Liver (tissue), 9 donors: Measurements from ENCODE around the gene TLE3. TPM values are rescaled to one million over a fixed set of nuclear protein-coding genes. Genes with fewer than 3 reads are reported as not detected.

Source experiments
- DNase-seq: peaks from one replicate; pipeline ENCODE4 v3.0.0-alpha.2; 2017; ENCODE audit warnings: low spot score
- H3K27ac ChIP-seq, 2 donors: one replicate each; pipeline ENCODE4 v1.7.0; 2013; ENCODE audit warnings: inconsistent platforms in 2 of 2, low read length in 2 of 2, control low read depth in 1 of 2, low read depth in 1 of 2, mild to moderate bottlenecking in 1 of 2
- H3K27me3 ChIP-seq, 4 donors: one replicate each; pipeline versions ENCODE4 v1.6.1 to v1.7.0; 2013; ENCODE audit warnings: low read length in 3 of 4, inconsistent platforms in 1 of 4, mild to moderate bottlenecking in 1 of 4, moderate library complexity in 1 of 4; ENCODE audit not compliant: control insufficient read depth in 4 of 4, insufficient read depth in 4 of 4
- H3K36me3 ChIP-seq, 4 donors: one replicate each; pipeline versions ENCODE4 v1.6.1 to v1.7.0; 2013; ENCODE audit warnings: low read length in 3 of 4, mild to moderate bottlenecking in 3 of 4, low read depth in 1 of 4, moderate library complexity in 1 of 4; ENCODE audit not compliant: control insufficient read depth in 4 of 4, insufficient read depth in 3 of 4
- H3K4me1 ChIP-seq, 4 donors: one replicate each; pipeline versions ENCODE4 v1.6.1 to v1.7.0; 2013; ENCODE audit warnings: low read length in 3 of 4, mild to moderate bottlenecking in 3 of 4, moderate library complexity in 1 of 4; ENCODE audit not compliant: control insufficient read depth in 4 of 4, insufficient read depth in 4 of 4
- H3K4me3 ChIP-seq, 3 donors: one replicate each; pipeline versions ENCODE4 v1.6.1 to v1.7.0; 2013; ENCODE audit warnings: low read length in 3 of 3, control low read depth in 1 of 3, low read depth in 1 of 3, mild to moderate bottlenecking in 1 of 3
- H3K9ac ChIP-seq, 2 donors: one replicate each; pipeline ENCODE4 v1.7.0; 2013; ENCODE audit warnings: low read length in 2 of 2, mild to moderate bottlenecking in 2 of 2, moderate library complexity in 2 of 2, control low read depth in 1 of 2, low read depth in 1 of 2
- H3K9me3 ChIP-seq, 4 donors: one replicate each; pipeline versions ENCODE4 v1.6.1 to v1.7.0; 2013; ENCODE audit warnings: low read length in 3 of 4; ENCODE audit not compliant: control insufficient read depth in 4 of 4
- ATF3 ChIP-seq: IDR thresholded peaks from 2 replicates; pipeline ENCODE4 v1.6.1; 2016; ENCODE audit warnings: antibody characterized with exemption
- EGR1 ChIP-seq, 2 donors: IDR thresholded peaks; 2 replicates each; pipeline ENCODE4 v1.6.1; 2016 to 2018; ENCODE audit warnings: antibody characterized with exemption in 2 of 2, low read depth in 2 of 2
- FOXA1 ChIP-seq: IDR thresholded peaks from 2 replicates; pipeline ENCODE4 v1.6.1; 2016; ENCODE audit warnings: antibody characterized with exemption
- FOXA2 ChIP-seq: IDR thresholded peaks from 2 replicates; pipeline ENCODE4 v1.6.1; 2016; ENCODE audit warnings: antibody characterized with exemption
- GABPA ChIP-seq, 2 donors: IDR thresholded peaks in 1 of 2; conservative IDR thresholded peaks in 1 of 2; 2 replicates each; pipeline ENCODE4 v1.6.1; 2016; ENCODE audit warnings: antibody characterized with exemption in 2 of 2, mild to moderate bottlenecking in 1 of 2, moderate library complexity in 1 of 2
- HNF4A ChIP-seq, 2 donors: conservative IDR thresholded peaks; 2 replicates each; pipeline ENCODE4 v1.6.1; 2016; ENCODE audit warnings: antibody characterized with exemption in 2 of 2, mild to moderate bottlenecking in 2 of 2
- HNF4G ChIP-seq: IDR thresholded peaks from 2 replicates; pipeline ENCODE4 v1.6.1; 2016; ENCODE audit warnings: antibody characterized with exemption
- JUND ChIP-seq, 2 donors: IDR thresholded peaks; 2 replicates each; pipeline ENCODE4 v1.6.1; 2016; ENCODE audit warnings: antibody characterized with exemption in 2 of 2
- NR2F2 ChIP-seq: IDR thresholded peaks from 2 replicates; pipeline ENCODE4 v1.6.1; 2016; ENCODE audit warnings: antibody characterized with exemption
- RAD21 ChIP-seq, 2 donors: IDR thresholded peaks; 2 replicates each; pipeline ENCODE4 v1.6.1; 2016; ENCODE audit warnings: antibody characterized with exemption in 2 of 2, mild to moderate bottlenecking in 2 of 2
- REST ChIP-seq: IDR thresholded peaks from 2 replicates; pipeline ENCODE4 v1.6.1; 2016; ENCODE audit warnings: antibody characterized with exemption, mild to moderate bottlenecking
- RXRA ChIP-seq, 2 donors: IDR thresholded peaks; 2 replicates each; pipeline ENCODE4 v1.6.1; 2017 to 2018; ENCODE audit warnings: antibody characterized with exemption in 2 of 2, mild to moderate bottlenecking in 1 of 2
- SP1 ChIP-seq: IDR thresholded peaks from 2 replicates; pipeline ENCODE4 v1.6.1; 2018; ENCODE audit warnings: antibody characterized with exemption, mild to moderate bottlenecking
- TAF1 ChIP-seq: conservative IDR thresholded peaks from 2 replicates; pipeline ENCODE4 v1.6.1; 2016; ENCODE audit warnings: antibody characterized with exemption, mild to moderate bottlenecking
- YY1 ChIP-seq: IDR thresholded peaks from 2 replicates; pipeline ENCODE4 v1.6.1; 2016; ENCODE audit warnings: antibody characterized with exemption, mild to moderate bottlenecking
- ZBTB33 ChIP-seq: IDR thresholded peaks from 2 replicates; pipeline ENCODE4 v1.6.1; 2016; ENCODE audit warnings: antibody characterized with exemption
- WGBS: extraction: QIAGEN DNeasy Blood & Tissue Kit; methylation state at CpG from one replicate; pipeline ENCODE4 v1.1.7; 2013; 5-methylcytosine and 5-hydroxymethylcytosine counted together
- polyA plus RNA-seq, 2 donors: library from polyadenylated mRNA; stranded (reverse) in 1 of 2; unstranded in 1 of 2; fragments of 200-250 nt in 1 of 2; fragments of >200 nt in 1 of 2; fragmentation: Nextera tagmentation in 1 of 2; extraction: Ambion mirVana in 1 of 2; gene quantifications; one replicate each; pipeline versions ENCODE4 v1.2.1 to v1.2.3, GENCODE V29; 2013 to 2015
- total RNA-seq, 2 donors: library from RNA; depleted of rRNA; stranded (reverse); fragments of >200 nt; gene quantifications; one replicate each; pipeline ENCODE4 v1.2.3, GENCODE V29; 2014
- donor health status: healthy.
- donor health status: healthy.
- donor health status: healthy.
- donor health status: healthy.
- donor health status: healthy.

Gene TLE3
- total and polyA plus RNA-seq, 4 donors: 1.2 to 13.7 (median 8.5) TPM

- Histone ChIP-seq H3K4me1 (peaks cover 0 to 2% (median under 1%) of the 10 kb centered on the region in 4 donors), H3K4me3 (no peak overlapping the region), H3K9me3 (no peaks in the 10 kb centered on the region), H3K9ac (no peak overlapping the region), H3K27ac (no peak overlapping the region), H3K27me3 (no peaks in the 10 kb centered on the region), H3K36me3 (no peaks in the 10 kb centered on the region)
- 84% methylated on average over 3 of the region's 3 CpGs for WGBS
- DNase-seq: no peak
- TF ChIP-seq ZBTB33: no peak
- TF ChIP-seq FOXA2: no peak
- no peak for TF ChIP-seq HNF4G
- TF ChIP-seq FOXA1: no peak
- no peak for TF ChIP-seq RAD21 (IDR thresholded peaks at IDR 0.05)
- no peak for TF ChIP-seq JUND (IDR thresholded peaks at IDR 0.05)
- no peak for TF ChIP-seq YY1
- no peak for TF ChIP-seq RXRA (IDR thresholded peaks at IDR 0.05)
- no peak for TF ChIP-seq HNF4A (conservative IDR thresholded peaks at IDR 0.05)
- TF ChIP-seq TAF1: no peak
- TF ChIP-seq SP1: no peak
- no peak for TF ChIP-seq GABPA (IDR thresholded peaks at IDR 0.05 in 1 of 2, conservative IDR thresholded peaks at IDR 0.05 in 1 of 2)
These were observed 68.4 kb downstream of the TLE3 start for GRCh38 chr15:70029297-70029701.

GRCh38 chr15:70027518-70027917 lies 70.2 kb downstream of the TLE3 start:
- no peak for TF ChIP-seq NR2F2
- TF ChIP-seq SP1: no peak
- TF ChIP-seq ZBTB33: no peak
- no peak for TF ChIP-seq HNF4A (conservative IDR thresholded peaks at IDR 0.05)
- no peak for TF ChIP-seq REST
- TF ChIP-seq HNF4G: no peak
- no peak for TF ChIP-seq RAD21 (IDR thresholded peaks at IDR 0.05)
- no peak for TF ChIP-seq YY1
- TF ChIP-seq EGR1 (IDR thresholded peaks at IDR 0.05; ENCODE audit: low read depth in 2 of 2): no peak
- TF ChIP-seq ATF3: no peak
- TF ChIP-seq JUND (IDR thresholded peaks at IDR 0.05): no peak
- no peak for TF ChIP-seq TAF1
- TF ChIP-seq FOXA2: no peak
- H3K4me1 ChIP-seq: peaks cover 2 to 9% (median 4%) of the 10 kb centered on the region in 4 donors
- no peak overlapping the region for H3K9ac ChIP-seq
- no peak overlapping the region for H3K27ac ChIP-seq
- no peaks in the 10 kb centered on the region for H3K36me3 ChIP-seq
- DNase-seq: no peak
- H3K9me3 ChIP-seq: no peaks in the 10 kb centered on the region
- H3K4me3 ChIP-seq: no peak overlapping the region
- WGBS: 89% methylated on average over 1 of the region's 1 CpG
- no peaks in the 10 kb centered on the region for H3K27me3 ChIP-seq
